Spleen (tissue), 7 donors: ENCODE results near the gene PAPOLG.

Experiments used
- POLR2A ChIP-seq, 3 donors: fragments of 450-650 bp; IDR thresholded peaks; one replicate each; pipeline ENCODE4 v1.5.1; 2017; ENCODE audit warnings: antibody characterized with exemption in 3 of 3, mild to moderate bottlenecking in 1 of 3
- TF ChIP-seq, protein P1 (sequence below), 11 experiments: fragments of 200-600 bp in 7 of 11; fragments of 450-650 bp in 4 of 11; sonication (generic) in 4 of 11; IDR thresholded peaks in 8 of 11; conservative IDR thresholded peaks in 3 of 11; 1 replicate in 7 of 11; 2 replicates in 4 of 11; pipeline versions ENCODE4 v1.4.0 to v1.8.0; 2016 to 2021; ENCODE audit warnings: antibody characterized with exemption in 11 of 11, inconsistent platforms in 4 of 11, mild to moderate bottlenecking in 1 of 11
- donor health status: DM: no; HTN: no; CAD: no; lungs with moderate emphysema.
- donor health status: DM: no; HTN: no; CAD: no.
- donor health status: DM: no; HTN: no; CAD: no.

DNA sequence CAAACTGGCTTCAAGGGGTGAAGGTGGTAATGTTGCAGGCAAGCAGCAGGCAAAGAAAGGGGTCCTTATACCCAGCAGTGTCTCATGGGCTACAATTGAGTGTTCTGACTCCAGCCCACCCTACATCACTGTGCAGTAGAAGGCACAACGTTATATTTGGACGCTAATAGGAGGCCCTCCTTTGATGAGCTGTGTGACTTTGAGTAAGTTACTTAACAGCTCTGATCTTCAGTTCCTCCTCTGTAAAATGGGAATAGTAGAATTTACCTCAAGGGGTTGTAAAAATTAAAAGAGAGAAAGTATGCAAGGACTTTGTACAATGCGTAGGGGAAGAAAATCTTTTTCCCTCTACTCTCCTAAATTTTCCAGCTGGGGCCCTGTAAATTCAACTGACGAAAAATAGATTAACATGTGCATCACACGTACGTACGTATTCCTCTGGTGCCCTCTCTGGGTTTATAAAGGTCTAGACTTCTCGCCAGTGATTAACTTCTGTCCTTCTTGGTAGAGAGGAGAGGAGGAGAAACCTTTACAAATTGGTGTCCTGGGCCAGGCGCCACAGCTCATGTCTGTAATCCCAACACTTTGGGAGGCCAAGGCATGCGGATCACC is 67.7 kb downstream of the PAPOLG start:
- TF ChIP-seq, protein P1, sequence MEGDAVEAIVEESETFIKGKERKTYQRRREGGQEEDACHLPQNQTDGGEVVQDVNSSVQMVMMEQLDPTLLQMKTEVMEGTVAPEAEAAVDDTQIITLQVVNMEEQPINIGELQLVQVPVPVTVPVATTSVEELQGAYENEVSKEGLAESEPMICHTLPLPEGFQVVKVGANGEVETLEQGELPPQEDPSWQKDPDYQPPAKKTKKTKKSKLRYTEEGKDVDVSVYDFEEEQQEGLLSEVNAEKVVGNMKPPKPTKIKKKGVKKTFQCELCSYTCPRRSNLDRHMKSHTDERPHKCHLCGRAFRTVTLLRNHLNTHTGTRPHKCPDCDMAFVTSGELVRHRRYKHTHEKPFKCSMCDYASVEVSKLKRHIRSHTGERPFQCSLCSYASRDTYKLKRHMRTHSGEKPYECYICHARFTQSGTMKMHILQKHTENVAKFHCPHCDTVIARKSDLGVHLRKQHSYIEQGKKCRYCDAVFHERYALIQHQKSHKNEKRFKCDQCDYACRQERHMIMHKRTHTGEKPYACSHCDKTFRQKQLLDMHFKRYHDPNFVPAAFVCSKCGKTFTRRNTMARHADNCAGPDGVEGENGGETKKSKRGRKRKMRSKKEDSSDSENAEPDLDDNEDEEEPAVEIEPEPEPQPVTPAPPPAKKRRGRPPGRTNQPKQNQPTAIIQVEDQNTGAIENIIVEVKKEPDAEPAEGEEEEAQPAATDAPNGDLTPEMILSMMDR (IDR thresholded peaks at IDR 0.05 in 8 of 11, conservative IDR thresholded peaks at IDR 0.05 in 3 of 11): no peak
- no peak for TF ChIP-seq POLR2A (IDR thresholded peaks at IDR 0.05)
